ENCODE data around the gene GNAL. TPM values are rescaled to one million over a fixed set of nuclear protein-coding genes. Genes with fewer than 3 reads are reported as not detected.

GNAL gene
- total RNA-seq, 1 experiment from 2014 or later: 24.0 TPM

DNA sequence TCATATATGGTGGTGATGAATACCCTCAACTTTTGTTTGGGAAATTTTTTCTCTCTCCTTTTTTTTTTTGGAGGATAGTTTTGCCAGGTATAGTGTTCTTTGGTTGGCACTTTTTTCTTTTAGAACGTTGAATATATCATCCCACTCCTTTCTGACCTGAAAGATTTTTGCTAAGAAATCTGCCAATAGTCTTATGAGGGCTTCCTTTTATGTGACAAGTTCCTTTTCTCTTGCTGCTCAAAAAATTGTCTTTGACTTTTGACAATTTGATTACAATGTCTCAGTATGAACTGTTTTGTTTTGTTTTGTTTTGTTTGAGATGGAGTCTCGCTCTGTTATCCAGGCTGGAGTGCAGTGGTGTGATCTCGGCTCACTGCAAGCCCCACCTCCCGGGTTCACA lies 21.5 kb downstream of the GNAL start:
- no peaks in the 10 kb centered on the region; the same call in 1 of the 2 replicates for H3K4me1 ChIP-seq (ENCODE audit: insufficient read depth, low read length)
- H3K14ac ChIP-seq (ENCODE audit: insufficient read depth, low read length): no peak overlapping the region
- no CpG with 5 or more reads among the region's 4 CpGs for WGBS (ENCODE audit: extremely low coverage, insufficient read length, low lambda C conversion rate)
- no peak overlapping the region for H3K9ac ChIP-seq (ENCODE audit: extremely low read depth, insufficient read length, low read length)
- H4K20me1 ChIP-seq (ENCODE audit: control insufficient read depth, insufficient read depth, insufficient read length): no peaks in the 10 kb centered on the region
- H3K56ac ChIP-seq (ENCODE audit: insufficient read length, low read depth, low read length): no peak overlapping the region
- no peak overlapping the region for H3K23ac ChIP-seq (ENCODE audit: insufficient read length, low read depth, low read length)
- no peak overlapping the region for H2AFZ ChIP-seq (ENCODE audit: low read length)
- TF ChIP-seq, protein P1, sequence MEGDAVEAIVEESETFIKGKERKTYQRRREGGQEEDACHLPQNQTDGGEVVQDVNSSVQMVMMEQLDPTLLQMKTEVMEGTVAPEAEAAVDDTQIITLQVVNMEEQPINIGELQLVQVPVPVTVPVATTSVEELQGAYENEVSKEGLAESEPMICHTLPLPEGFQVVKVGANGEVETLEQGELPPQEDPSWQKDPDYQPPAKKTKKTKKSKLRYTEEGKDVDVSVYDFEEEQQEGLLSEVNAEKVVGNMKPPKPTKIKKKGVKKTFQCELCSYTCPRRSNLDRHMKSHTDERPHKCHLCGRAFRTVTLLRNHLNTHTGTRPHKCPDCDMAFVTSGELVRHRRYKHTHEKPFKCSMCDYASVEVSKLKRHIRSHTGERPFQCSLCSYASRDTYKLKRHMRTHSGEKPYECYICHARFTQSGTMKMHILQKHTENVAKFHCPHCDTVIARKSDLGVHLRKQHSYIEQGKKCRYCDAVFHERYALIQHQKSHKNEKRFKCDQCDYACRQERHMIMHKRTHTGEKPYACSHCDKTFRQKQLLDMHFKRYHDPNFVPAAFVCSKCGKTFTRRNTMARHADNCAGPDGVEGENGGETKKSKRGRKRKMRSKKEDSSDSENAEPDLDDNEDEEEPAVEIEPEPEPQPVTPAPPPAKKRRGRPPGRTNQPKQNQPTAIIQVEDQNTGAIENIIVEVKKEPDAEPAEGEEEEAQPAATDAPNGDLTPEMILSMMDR (conservative IDR thresholded peaks at IDR 0.05): no peak
- no peak overlapping the region for H3K18ac ChIP-seq (ENCODE audit: insufficient read length, low read depth, low read length)
- H4K8ac ChIP-seq (replicated peaks; ENCODE audit: insufficient read length, low read depth, low read length): no peak overlapping the region
- no peak overlapping the region for H2BK120ac ChIP-seq (ENCODE audit: low read depth, low read length, poor library complexity, severe bottlenecking)
- no peak overlapping the region for H2AK5ac ChIP-seq (ENCODE audit: insufficient read length, low read length)
- H3K4me2 ChIP-seq (ENCODE audit: insufficient read depth, insufficient read length, low read length): no peak overlapping the region
- peaks cover 9% of the 10 kb centered on the region for H3K27me3 Mint-ChIP-seq (ENCODE audit: low read depth)
- no peak overlapping the region for H3K27ac ChIP-seq (ENCODE audit: insufficient read length, low read depth, low read length)
- H3K79me1 ChIP-seq (ENCODE audit: insufficient read depth, low read depth, low read length, poor library complexity, severe bottlenecking): no peaks in the 10 kb centered on the region
- H3K4me3 Mint-ChIP-seq: no peak overlapping the region
- no peak overlapping the region for H4K91ac ChIP-seq (ENCODE audit: insufficient read length, low read depth, low read length)
- no peak for DNase-seq
- H3K27me3 ChIP-seq (ENCODE audit: insufficient read depth, low read length): no peaks in the 10 kb centered on the region; the same call in 1 of the 2 replicates
- no peak overlapping the region for H3T11ph ChIP-seq (ENCODE audit: low read length)
- no peak overlapping the region for H3K27ac Mint-ChIP-seq
- H2BK15ac ChIP-seq (ENCODE audit: low read depth, low read length): no peak overlapping the region
- H2BK12ac ChIP-seq (ENCODE audit: insufficient read length, low read depth, low read length): no peak overlapping the region
- H2BK5ac ChIP-seq (ENCODE audit: insufficient read length, low read length): no peak overlapping the region
- no peak overlapping the region for H3K4ac ChIP-seq (ENCODE audit: low read depth, low read length)
- H3K9me3 Mint-ChIP-seq: peaks cover 8 to 10% of the 10 kb centered on the region in 2 experiments
- H2BK20ac ChIP-seq (ENCODE audit: low read depth, low read length, poor library complexity, severe bottlenecking): no peak overlapping the region
- H4K5ac ChIP-seq (ENCODE audit: insufficient read length, low read depth, low read length): no peak overlapping the region
- H3K79me2 ChIP-seq (ENCODE audit: insufficient read depth, low read length): no peaks in the 10 kb centered on the region; the same call in 1 of the 2 replicates
- H3K9me3 ChIP-seq (ENCODE audit: control insufficient read depth, low read depth, low read length): no peaks in the 10 kb centered on the region
- H3K23me2 ChIP-seq (ENCODE audit: insufficient read length, low read depth, low read length, poor library complexity, severe bottlenecking): no peaks in the 10 kb centered on the region
- H3K36me3 Mint-ChIP-seq (ENCODE audit: insufficient read depth in 1 of 3, low read depth in 3 of 3): peaks cover 2 to 6% (median 3%) of the 10 kb centered on the region in 3 experiments; a peak in 4 of 7 replicates
- H3K4me1 Mint-ChIP-seq: peaks cover 28 to 33% of the 10 kb centered on the region in 2 experiments
